Liver (tissue), 9 donors: Measurements from ENCODE around the gene PLXDC2. TPM values are rescaled to one million over a fixed set of nuclear protein-coding genes. Genes with fewer than 3 reads are reported as not detected.

ENCODE experiments used
- DNase-seq: peaks from one replicate; pipeline ENCODE4 v3.0.0-alpha.2; 2017; ENCODE audit warnings: low spot score
- H3K27ac ChIP-seq, 2 donors: one replicate each; pipeline ENCODE4 v1.7.0; 2013; ENCODE audit warnings: inconsistent platforms in 2 of 2, low read length in 2 of 2, control low read depth in 1 of 2, low read depth in 1 of 2, mild to moderate bottlenecking in 1 of 2
- H3K27me3 ChIP-seq, 4 donors: one replicate each; pipeline versions ENCODE4 v1.6.1 to v1.7.0; 2013; ENCODE audit warnings: low read length in 3 of 4, inconsistent platforms in 1 of 4, mild to moderate bottlenecking in 1 of 4, moderate library complexity in 1 of 4; ENCODE audit not compliant: control insufficient read depth in 4 of 4, insufficient read depth in 4 of 4
- H3K36me3 ChIP-seq, 4 donors: one replicate each; pipeline versions ENCODE4 v1.6.1 to v1.7.0; 2013; ENCODE audit warnings: low read length in 3 of 4, mild to moderate bottlenecking in 3 of 4, low read depth in 1 of 4, moderate library complexity in 1 of 4; ENCODE audit not compliant: control insufficient read depth in 4 of 4, insufficient read depth in 3 of 4
- H3K4me1 ChIP-seq, 4 donors: one replicate each; pipeline versions ENCODE4 v1.6.1 to v1.7.0; 2013; ENCODE audit warnings: low read length in 3 of 4, mild to moderate bottlenecking in 3 of 4, moderate library complexity in 1 of 4; ENCODE audit not compliant: control insufficient read depth in 4 of 4, insufficient read depth in 4 of 4
- H3K4me3 ChIP-seq, 3 donors: one replicate each; pipeline versions ENCODE4 v1.6.1 to v1.7.0; 2013; ENCODE audit warnings: low read length in 3 of 3, control low read depth in 1 of 3, low read depth in 1 of 3, mild to moderate bottlenecking in 1 of 3
- H3K9ac ChIP-seq, 2 donors: one replicate each; pipeline ENCODE4 v1.7.0; 2013; ENCODE audit warnings: low read length in 2 of 2, mild to moderate bottlenecking in 2 of 2, moderate library complexity in 2 of 2, control low read depth in 1 of 2, low read depth in 1 of 2
- H3K9me3 ChIP-seq, 4 donors: one replicate each; pipeline versions ENCODE4 v1.6.1 to v1.7.0; 2013; ENCODE audit warnings: low read length in 3 of 4; ENCODE audit not compliant: control insufficient read depth in 4 of 4
- ATF3 ChIP-seq: IDR thresholded peaks from 2 replicates; pipeline ENCODE4 v1.6.1; 2016; ENCODE audit warnings: antibody characterized with exemption
- CTCF ChIP-seq: fragments of 150-350 bp; IDR thresholded peaks from 2 replicates; pipeline ENCODE4 v1.5.1; 2017; ENCODE audit warnings: improper control_type of control experiment, low read depth, low read length; ENCODE audit not compliant: missing input control
- EGR1 ChIP-seq, 2 donors: IDR thresholded peaks; 2 replicates each; pipeline ENCODE4 v1.6.1; 2016 to 2018; ENCODE audit warnings: antibody characterized with exemption in 2 of 2, low read depth in 2 of 2
- FOXA1 ChIP-seq: IDR thresholded peaks from 2 replicates; pipeline ENCODE4 v1.6.1; 2016; ENCODE audit warnings: antibody characterized with exemption
- FOXA2 ChIP-seq: IDR thresholded peaks from 2 replicates; pipeline ENCODE4 v1.6.1; 2016; ENCODE audit warnings: antibody characterized with exemption
- HNF4A ChIP-seq, 2 donors: conservative IDR thresholded peaks; 2 replicates each; pipeline ENCODE4 v1.6.1; 2016; ENCODE audit warnings: antibody characterized with exemption in 2 of 2, mild to moderate bottlenecking in 2 of 2
- HNF4G ChIP-seq: IDR thresholded peaks from 2 replicates; pipeline ENCODE4 v1.6.1; 2016; ENCODE audit warnings: antibody characterized with exemption
- JUND ChIP-seq, 2 donors: IDR thresholded peaks; 2 replicates each; pipeline ENCODE4 v1.6.1; 2016; ENCODE audit warnings: antibody characterized with exemption in 2 of 2
- MAX ChIP-seq: IDR thresholded peaks from 2 replicates; pipeline ENCODE4 v1.6.1; 2016; ENCODE audit warnings: antibody characterized with exemption
- NR2F2 ChIP-seq: IDR thresholded peaks from 2 replicates; pipeline ENCODE4 v1.6.1; 2016; ENCODE audit warnings: antibody characterized with exemption
- RAD21 ChIP-seq, 2 donors: IDR thresholded peaks; 2 replicates each; pipeline ENCODE4 v1.6.1; 2016; ENCODE audit warnings: antibody characterized with exemption in 2 of 2, mild to moderate bottlenecking in 2 of 2
- REST ChIP-seq: IDR thresholded peaks from 2 replicates; pipeline ENCODE4 v1.6.1; 2016; ENCODE audit warnings: antibody characterized with exemption, mild to moderate bottlenecking
- RXRA ChIP-seq, 2 donors: IDR thresholded peaks; 2 replicates each; pipeline ENCODE4 v1.6.1; 2017 to 2018; ENCODE audit warnings: antibody characterized with exemption in 2 of 2, mild to moderate bottlenecking in 1 of 2
- SP1 ChIP-seq: IDR thresholded peaks from 2 replicates; pipeline ENCODE4 v1.6.1; 2018; ENCODE audit warnings: antibody characterized with exemption, mild to moderate bottlenecking
- TAF1 ChIP-seq: conservative IDR thresholded peaks from 2 replicates; pipeline ENCODE4 v1.6.1; 2016; ENCODE audit warnings: antibody characterized with exemption, mild to moderate bottlenecking
- YY1 ChIP-seq: IDR thresholded peaks from 2 replicates; pipeline ENCODE4 v1.6.1; 2016; ENCODE audit warnings: antibody characterized with exemption, mild to moderate bottlenecking
- ZBTB33 ChIP-seq: IDR thresholded peaks from 2 replicates; pipeline ENCODE4 v1.6.1; 2016; ENCODE audit warnings: antibody characterized with exemption
- WGBS: extraction: QIAGEN DNeasy Blood & Tissue Kit; methylation state at CpG from one replicate; pipeline ENCODE4 v1.1.7; 2013; 5-methylcytosine and 5-hydroxymethylcytosine counted together
- polyA plus RNA-seq, 2 donors: library from polyadenylated mRNA; stranded (reverse) in 1 of 2; unstranded in 1 of 2; fragments of 200-250 nt in 1 of 2; fragments of >200 nt in 1 of 2; fragmentation: Nextera tagmentation in 1 of 2; extraction: Ambion mirVana in 1 of 2; gene quantifications; one replicate each; pipeline versions ENCODE4 v1.2.1 to v1.2.3, GENCODE V29; 2013 to 2015
- total RNA-seq, 2 donors: library from RNA; depleted of rRNA; stranded (reverse); fragments of >200 nt; gene quantifications; one replicate each; pipeline ENCODE4 v1.2.3, GENCODE V29; 2014
- donor health status: healthy.
- donor health status: healthy.
- donor health status: healthy.
- donor health status: healthy.
- donor health status: healthy.

The PLXDC2 gene
- total and polyA plus RNA-seq, 4 donors: 1.4 to 5.1 (median 2.4) TPM

- DNase-seq: no peak
- H3K9ac ChIP-seq: no peak overlapping the region
- WGBS: 69% methylated on average over 3 of the region's 3 CpGs
These were observed 118.9 kb downstream of the PLXDC2 start for GRCh38 chr10:19935176-19935575.

GRCh38 chr10:19936289-19936688, 120.1 kb downstream of the PLXDC2 start:
- H3K27me3 ChIP-seq: no peaks in the 10 kb centered on the region
- 94% methylated on average over 2 of the region's 2 CpGs for WGBS
- no peak overlapping the region for H3K4me3 ChIP-seq
- TF ChIP-seq HNF4A (conservative IDR thresholded peaks at IDR 0.05) (no peak), REST (no peak), TAF1 (no peak), MAX (no peak), SP1 (no peak), FOXA2 (no peak), EGR1 (IDR thresholded peaks at IDR 0.05; ENCODE audit: low read depth in 2 of 2) (no peak), HNF4G (no peak), RAD21 (IDR thresholded peaks at IDR 0.05) (no peak), RXRA (IDR thresholded peaks at IDR 0.05) (no peak), CTCF (no peak), NR2F2 (no peak), YY1 (no peak)
- no peak for DNase-seq
- no peak overlapping the region for H3K27ac ChIP-seq
- H3K9me3 ChIP-seq: no peaks in the 10 kb centered on the region
- H3K9ac ChIP-seq: no peak overlapping the region
- no peaks in the 10 kb centered on the region for H3K36me3 ChIP-seq
- peaks cover 0 to 14% (median 10%) of the 10 kb centered on the region in 4 donors for H3K4me1 ChIP-seq

More at GRCh38 chr10:19935176-19935575, 118.9 kb downstream of the PLXDC2 start:
- TF ChIP-seq MAX (no peak), RXRA (IDR thresholded peaks at IDR 0.05) (no peak)
- peaks cover 0 to 22% (median 16%) of the 10 kb centered on the region in 4 donors for H3K4me1 ChIP-seq
- no peak overlapping the region for H3K27ac ChIP-seq
- H3K4me3 ChIP-seq: no peak overlapping the region
- no peaks in the 10 kb centered on the region for H3K36me3 ChIP-seq
- H3K9me3 ChIP-seq: no peaks in the 10 kb centered on the region
- H3K27me3 ChIP-seq: no peaks in the 10 kb centered on the region

- no peaks in the 10 kb centered on the region for H3K27me3 ChIP-seq
- no peak for DNase-seq
- no peak overlapping the region for H3K4me3 ChIP-seq
- H3K4me1 ChIP-seq: peaks cover 0 to 2% (median 0%) of the 10 kb centered on the region in 4 donors
- WGBS: 95% methylated on average over 1 of the region's 1 CpG
- H3K27ac ChIP-seq: no peak overlapping the region
- no peaks in the 10 kb centered on the region for H3K36me3 ChIP-seq
- no peaks in the 10 kb centered on the region for H3K9me3 ChIP-seq
- no peak overlapping the region for H3K9ac ChIP-seq
- TF ChIP-seq YY1 (no peak), CTCF (no peak), HNF4G (no peak), JUND (IDR thresholded peaks at IDR 0.05) (no peak), ATF3 (no peak), RAD21 (IDR thresholded peaks at IDR 0.05) (no peak), NR2F2 (no peak), HNF4A (conservative IDR thresholded peaks at IDR 0.05) (no peak), FOXA2 (no peak), FOXA1 (no peak), TAF1 (no peak), ZBTB33 (no peak)
These were observed 121.8 kb downstream of the PLXDC2 start for GRCh38 chr10:19937989-19938388.
